Panc1 (cell line): ENCODE data around the gene SPEM2. TPM values are rescaled to one million over a fixed set of nuclear protein-coding genes. Genes with fewer than 3 reads are reported as not detected.
A peak's percentile ranks its signal among the peaks of the same experiment; 100 is the strongest.

ENCODE experiments used
- ATAC-seq: fragments of 200-7000 bp; cut with Tn5 transposase; 2 replicates; pipeline ENCODE4 v1.9.1; 2020; ENCODE audit warnings: mild to moderate bottlenecking, moderate library complexity
- BruUV-seq: library from RNA; stranded (reverse); fragments of 400-500 nt; replicated peaks from 2 replicates; lab custom pipeline; 2021; lab: Mats Ljungman, UMichigan
- CTCF ChIA-PET: fragments of 300-600 bp; sonication (Branson Sonifier 250); formaldehyde crosslinking; loops from one replicate; lab custom pipeline; 2022; ENCODE audit warnings: antibody characterized with exemption; lab: Charles Lee
- POLR2A ChIA-PET: fragments of 300-600 bp; sonication (Branson Sonifier 250); formaldehyde crosslinking; loops from one replicate; lab custom pipeline; 2022; ENCODE audit warnings: antibody characterized with exemption; lab: Charles Lee
- DNase-seq: peaks from one replicate; pipeline ENCODE4 v3.0.0-alpha.2; 2010; ENCODE audit warnings: low read depth, low spot score
- H3K27ac ChIP-seq: 2 replicates; pipeline ENCODE4 v1.5.1; 2011; ENCODE audit warnings: mild to moderate bottlenecking, low read length, inconsistent platforms
- H3K27me3 ChIP-seq: fragments of 200-500 bp; sonication (Bioruptor generic); 2 replicates; pipeline ENCODE4 v1.6.0; 2014; ENCODE audit warnings: low read length, inconsistent platforms; ENCODE audit not compliant: control insufficient read depth, insufficient read depth
- H3K36me3 ChIP-seq: fragments of 200-500 bp; sonication (Bioruptor generic); 2 replicates; pipeline ENCODE4 v1.5.1; 2014; ENCODE audit warnings: inconsistent platforms, mild to moderate bottlenecking, low read length, moderate library complexity; ENCODE audit not compliant: control insufficient read depth, insufficient read depth
- H3K4me1 ChIP-seq: 2 replicates; pipeline ENCODE4 v1.5.1; 2011; ENCODE audit warnings: inconsistent platforms, mild to moderate bottlenecking, low read length, moderate library complexity; ENCODE audit not compliant: control insufficient read depth, insufficient read depth
- H3K4me3 ChIP-seq, 2 experiments: 2 replicates each; pipeline ENCODE4 v1.5.1; 2011 to 2012; ENCODE audit warnings: low read depth in 2 of 2, low read length in 2 of 2, mild to moderate bottlenecking in 2 of 2, inconsistent platforms in 1 of 2, moderate library complexity in 1 of 2
- H3K9me3 ChIP-seq: fragments of 200-500 bp; sonication (Bioruptor generic); 2 replicates; pipeline ENCODE4 v1.5.1; 2014; ENCODE audit warnings: low read depth, mild to moderate bottlenecking, inconsistent platforms, low read length, moderate library complexity; ENCODE audit not compliant: control insufficient read depth, insufficient read depth
- CTCF ChIP-seq: fragments of 450-650 bp; IDR thresholded peaks from 2 replicates; pipeline ENCODE4 v1.5.1; 2017; ENCODE audit warnings: mild to moderate bottlenecking
- POLR2AphosphoS5 ChIP-seq: IDR thresholded peaks from 2 replicates; pipeline ENCODE4 v1.6.1; 2012; ENCODE audit warnings: mild to moderate bottlenecking, low read depth, low read length, moderate library complexity
- SIN3A ChIP-seq: IDR thresholded peaks from 2 replicates; pipeline ENCODE4 v1.6.1; 2012; ENCODE audit warnings: low read depth, mild to moderate bottlenecking, low read length, moderate library complexity, borderline replicate concordance; ENCODE audit not compliant: insufficient read depth
- TCF7L2 ChIP-seq: IDR thresholded peaks from 2 replicates; pipeline ENCODE4 v1.6.1; 2011; ENCODE audit warnings: mild to moderate bottlenecking, low read depth, low read length, inconsistent platforms
- in situ Hi-C: cut with HindIII; loops from 2 replicates; pipeline ENCODE4 v1.10.0; 2016; ENCODE audit warnings: low sequenced_read_pairs, low pct_unique_long_range_greater_than_20kb
- intact Hi-C: fragments of 100-400 bp; cut with micrococcal nuclease; formaldehyde crosslinking; loops from one replicate; pipeline ENCODE4 v1.10.0; 2022; ENCODE audit not compliant: unreplicated experiment
- total RNA-seq: library from RNA; stranded (reverse); gene quantifications from one replicate; pipeline ENCODE4 v1.2.1, GENCODE V29; 2021; ENCODE audit not compliant: unreplicated experiment
- TF ChIP-seq, protein P1 (sequence below), 2 experiments: IDR thresholded peaks; 2 replicates each; pipeline ENCODE4 v1.6.1; 2011 to 2012; ENCODE audit warnings: low read depth in 2 of 2, control low read depth in 1 of 2, low read length in 1 of 2, mild to moderate bottlenecking in 1 of 2, moderate library complexity in 1 of 2; ENCODE audit not compliant: insufficient read depth in 1 of 2

The SPEM2 gene
- total RNA-seq, 1 experiment from 2014 or later = not detected

GRCh38 chr17:7440834-7441195, 15.4 kb downstream of the SPEM2 start:
- no peak for ATAC-seq
- H3K36me3 ChIP-seq = no peaks in the 10 kb centered on the region
- peak overlapping the region; percentile 51 to 73 for H3K4me3 ChIP-seq
- no TSS peak for BruUV-seq
- TF ChIP-seq CTCF (no peak), TCF7L2 (no peak), SIN3A (no peak), POLR2AphosphoS5 (no peak)
- TF ChIP-seq, protein P1, sequence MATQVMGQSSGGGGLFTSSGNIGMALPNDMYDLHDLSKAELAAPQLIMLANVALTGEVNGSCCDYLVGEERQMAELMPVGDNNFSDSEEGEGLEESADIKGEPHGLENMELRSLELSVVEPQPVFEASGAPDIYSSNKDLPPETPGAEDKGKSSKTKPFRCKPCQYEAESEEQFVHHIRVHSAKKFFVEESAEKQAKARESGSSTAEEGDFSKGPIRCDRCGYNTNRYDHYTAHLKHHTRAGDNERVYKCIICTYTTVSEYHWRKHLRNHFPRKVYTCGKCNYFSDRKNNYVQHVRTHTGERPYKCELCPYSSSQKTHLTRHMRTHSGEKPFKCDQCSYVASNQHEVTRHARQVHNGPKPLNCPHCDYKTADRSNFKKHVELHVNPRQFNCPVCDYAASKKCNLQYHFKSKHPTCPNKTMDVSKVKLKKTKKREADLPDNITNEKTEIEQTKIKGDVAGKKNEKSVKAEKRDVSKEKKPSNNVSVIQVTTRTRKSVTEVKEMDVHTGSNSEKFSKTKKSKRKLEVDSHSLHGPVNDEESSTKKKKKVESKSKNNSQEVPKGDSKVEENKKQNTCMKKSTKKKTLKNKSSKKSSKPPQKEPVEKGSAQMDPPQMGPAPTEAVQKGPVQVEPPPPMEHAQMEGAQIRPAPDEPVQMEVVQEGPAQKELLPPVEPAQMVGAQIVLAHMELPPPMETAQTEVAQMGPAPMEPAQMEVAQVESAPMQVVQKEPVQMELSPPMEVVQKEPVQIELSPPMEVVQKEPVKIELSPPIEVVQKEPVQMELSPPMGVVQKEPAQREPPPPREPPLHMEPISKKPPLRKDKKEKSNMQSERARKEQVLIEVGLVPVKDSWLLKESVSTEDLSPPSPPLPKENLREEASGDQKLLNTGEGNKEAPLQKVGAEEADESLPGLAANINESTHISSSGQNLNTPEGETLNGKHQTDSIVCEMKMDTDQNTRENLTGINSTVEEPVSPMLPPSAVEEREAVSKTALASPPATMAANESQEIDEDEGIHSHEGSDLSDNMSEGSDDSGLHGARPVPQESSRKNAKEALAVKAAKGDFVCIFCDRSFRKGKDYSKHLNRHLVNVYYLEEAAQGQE (IDR thresholded peaks at IDR 0.05; ENCODE audit: insufficient read depth in 1 of 2, low read depth in 2 of 2, low read length in 1 of 2) = no peak
- in situ Hi-C loops (no loop called here), intact Hi-C loops (no loop called here)
- no peaks in the 10 kb centered on the region for H3K27me3 ChIP-seq
- CTCF ChIA-PET = interaction anchor here (0.6 to 0.8 kb wide), 3 partner anchors 85 to 120 kb away, joined by 3 to 5 read pairs (median 4); no protein-coding TSS in a partner anchor
- no peaks in the 10 kb centered on the region for H3K9me3 ChIP-seq
- no peak for DNase-seq
- peak overlapping the region; percentile 66 for H3K27ac ChIP-seq
- H3K4me1 ChIP-seq = peaks cover 18% of the 10 kb centered on the region
- POLR2A ChIA-PET = interaction anchor here (0.5 to 0.7 kb wide), 3 partner anchors 10 to 17 kb away, joined by 3 to 16 read pairs (median 6); no protein-coding TSS in a partner anchor

DNA sequence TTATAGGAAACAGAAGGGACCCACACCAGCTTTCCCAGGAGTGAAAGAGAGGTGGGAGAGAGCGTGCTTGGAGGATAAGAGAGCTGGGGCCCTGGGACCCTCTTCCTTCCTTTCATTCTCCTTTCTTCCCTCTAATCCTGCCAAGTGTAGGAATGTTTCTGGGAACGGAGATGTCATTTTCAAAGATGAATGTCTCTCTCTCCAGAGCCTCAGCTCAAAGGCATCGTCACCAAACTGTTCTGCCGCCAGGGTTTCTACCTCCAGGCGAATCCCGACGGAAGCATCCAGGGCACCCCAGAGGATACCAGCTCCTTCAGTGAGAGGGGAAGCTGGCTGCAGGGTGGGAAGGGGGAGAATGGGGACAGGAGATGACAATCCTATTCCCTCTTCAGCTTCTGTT, 15.8 kb downstream of the SPEM2 start:
- TF ChIP-seq CTCF (no peak), SIN3A (no peak), TCF7L2 (no peak), POLR2AphosphoS5 (no peak)
- TF ChIP-seq, protein P1 (IDR thresholded peaks at IDR 0.05; ENCODE audit: insufficient read depth in 1 of 2, low read depth in 2 of 2, low read length in 1 of 2) = no peak
- BruUV-seq = no TSS peak
- Histone ChIP-seq H3K27me3 (no peaks in the 10 kb centered on the region), H3K4me3 (no peak overlapping the region), H3K36me3 (no peaks in the 10 kb centered on the region), H3K4me1 (peaks cover 18% of the 10 kb centered on the region), H3K27ac (no peak overlapping the region), H3K9me3 (no peaks in the 10 kb centered on the region)
- CTCF ChIA-PET = interaction anchor here (0.6 to 0.8 kb wide), 3 partner anchors 85 to 119 kb away, joined by 3 to 5 read pairs (median 4); no protein-coding TSS in a partner anchor
- no peak for DNase-seq
- intact Hi-C loops = no loop called here
- POLR2A ChIA-PET = interaction anchor here (0.5 to 0.7 kb wide), 3 partner anchors 10 to 16 kb away, joined by 3 to 16 read pairs (median 6); no protein-coding TSS in a partner anchor
- no peak for ATAC-seq
- in situ Hi-C loops = no loop called here
